Keratinocyte (primary cell): ENCODE data around the gene AIG1. TPM values are rescaled to one million over a fixed set of nuclear protein-coding genes. Genes with fewer than 3 reads are reported as not detected.

Experiments
- DNase-seq: peaks from one replicate; pipeline ENCODE4 v3.0.0-alpha.2; 2011; ENCODE audit warnings: low read depth, missing footprints, low spot score
- FAIRE-seq: peaks from 2 replicates; lab custom pipeline; 2011; peaks lifted over from hg19 to GRCh38; lab: Jason Lieb, UNC
- H2AFZ ChIP-seq: 2 replicates; pipeline ENCODE4 v1.6.0; 2012; ENCODE audit warnings: low read length, control low read depth, inconsistent platforms; ENCODE audit not compliant: control insufficient read depth
- H3K27ac ChIP-seq: 2 replicates; pipeline ENCODE4 v1.5.1; 2011; ENCODE audit warnings: low read length; ENCODE audit not compliant: control insufficient read depth, insufficient read depth
- H3K27me3 ChIP-seq: 3 replicates; pipeline ENCODE4 v1.6.0; 2011; ENCODE audit warnings: low read length; ENCODE audit not compliant: control insufficient read depth, insufficient read depth; ENCODE audit errors: extremely low read depth
- H3K36me3 ChIP-seq, 2 experiments: 2 replicates in 1 of 2; 3 replicates in 1 of 2; pipeline ENCODE4 v1.5.1; 2011; ENCODE audit warnings: low read length in 2 of 2, mild to moderate bottlenecking in 1 of 2; ENCODE audit not compliant: control insufficient read depth in 2 of 2, insufficient read depth in 2 of 2; ENCODE audit errors: extremely low read depth in 1 of 2
- H3K4me1 ChIP-seq: 3 replicates; pipeline ENCODE4 v1.5.1; 2011; ENCODE audit warnings: low read length; ENCODE audit not compliant: control insufficient read depth, insufficient read depth; ENCODE audit errors: extremely low read depth
- H3K4me2 ChIP-seq: 3 replicates; pipeline ENCODE4 v1.6.0; 2011; ENCODE audit warnings: low read depth, low read length; ENCODE audit not compliant: control insufficient read depth, insufficient read depth; ENCODE audit errors: extremely low read depth
- H3K4me3 ChIP-seq, 3 experiments: fragments of 200-600 bp in 1 of 3; sonication (generic) in 1 of 3; 2 replicates in 2 of 3; 3 replicates in 1 of 3; pipeline ENCODE4 v1.5.1; 2011 to 2016; ENCODE audit warnings: low read length in 3 of 3, mild to moderate bottlenecking in 3 of 3, control low read depth in 2 of 3, inconsistent platforms in 1 of 3, low read depth in 1 of 3, mixed read lengths in 1 of 3, mixed run types in 1 of 3, moderate library complexity in 1 of 3; ENCODE audit not compliant: control insufficient read depth in 2 of 3, insufficient read depth in 2 of 3; ENCODE audit errors: extremely low read depth in 1 of 3
- H3K79me2 ChIP-seq: 2 replicates; pipeline ENCODE4 v1.6.0; 2012; ENCODE audit warnings: low read length; ENCODE audit not compliant: control insufficient read depth, insufficient read depth
- H3K9ac ChIP-seq: 3 replicates; pipeline ENCODE4 v1.6.0; 2011; ENCODE audit warnings: low read length; ENCODE audit not compliant: control insufficient read depth, insufficient read depth; ENCODE audit errors: extremely low read depth
- H3K9me1 ChIP-seq: 3 replicates; pipeline ENCODE4 v1.6.0; 2011; ENCODE audit warnings: low read length; ENCODE audit not compliant: control insufficient read depth, insufficient read depth; ENCODE audit errors: extremely low read depth
- H3K9me3 ChIP-seq: 2 replicates; pipeline ENCODE4 v1.5.1; 2012; ENCODE audit warnings: low read depth, low read length; ENCODE audit not compliant: control insufficient read depth
- H4K20me1 ChIP-seq: 3 replicates; pipeline ENCODE4 v1.6.0; 2011; ENCODE audit warnings: low read length; ENCODE audit not compliant: control insufficient read depth, insufficient read depth; ENCODE audit errors: extremely low read depth
- CTCF ChIP-seq, 3 experiments: IDR thresholded peaks in 1 of 3; conservative IDR thresholded peaks in 1 of 3; optimal IDR thresholded peaks in 1 of 3; 2 replicates in 2 of 3; 3 replicates in 1 of 3; pipeline versions ENCODE3 to v1.5.1; 2011; ENCODE audit warnings: low read length in 3 of 3, mild to moderate bottlenecking in 3 of 3, moderate library complexity in 2 of 3, control low read depth in 1 of 3, inconsistent platforms in 1 of 3; ENCODE audit not compliant: insufficient read depth in 2 of 3; ENCODE audit errors: extremely low read depth in 1 of 3
- EZH2 ChIP-seq: IDR thresholded peaks from one replicate; pipeline ENCODE4 v1.6.1; 2012; ENCODE audit warnings: inconsistent platforms, mild to moderate bottlenecking, low read length, moderate library complexity
- dilution Hi-C: fragments of 300-500 bp; cut with MboI; formaldehyde crosslinking; loops from one replicate; pipeline ENCODE4 v1.7.0; 2020; ENCODE audit warnings: low sequenced_read_pairs; ENCODE audit not compliant: extremely low pct_ligation_motif_present
- polyA plus RNA-seq, 5 experiments: library from polyadenylated mRNA; depleted of rRNA in 3 of 5; stranded (reverse) in 3 of 5; stranded (forward) in 1 of 5; unstranded in 1 of 5; fragments of >200 nt; gene quantifications; 1 replicate in 1 of 5; 2 replicates in 3 of 5; 3 replicates in 1 of 5; pipeline versions ENCODE4 v1.2.1 to v1.2.3, GENCODE V29; 2011 to 2012; ENCODE audit warnings: missing spikeins in 2 of 5, low read depth in 1 of 5, low replicate concordance in 1 of 5

Gene AIG1
- polyA plus RNA-seq, 1 donor (not counting 4 experiments of a cell fraction or from before 2014, with no cell fraction given): 77.1 TPM

- FAIRE-seq (no peak), DNase-seq (no peak)
- H2AFZ ChIP-seq: no peak overlapping the region
- H3K4me2 ChIP-seq: no peak overlapping the region
- no peaks in the 10 kb centered on the region for H4K20me1 ChIP-seq
- no peaks in the 10 kb centered on the region for H3K79me2 ChIP-seq
- H3K9me1 ChIP-seq: no peaks in the 10 kb centered on the region
- H3K27ac ChIP-seq: no peak overlapping the region
- H3K9ac ChIP-seq: no peak overlapping the region
- H3K4me3 ChIP-seq: no peak overlapping the region
- H3K4me1 ChIP-seq: no peaks in the 10 kb centered on the region
- TF ChIP-seq CTCF (optimal IDR thresholded peaks at IDR 0.05 in 1 of 3, IDR thresholded peaks at IDR 0.05 in 1 of 3, conservative IDR thresholded peaks at IDR 0.05 in 1 of 3; ENCODE audit: extremely low read depth in 1 of 3, insufficient read depth in 2 of 3, low read length in 3 of 3) (no peak), EZH2 (no peak)
- no peaks in the 10 kb centered on the region for H3K27me3 ChIP-seq
- no peaks in the 10 kb centered on the region for H3K9me3 ChIP-seq
- H3K36me3 ChIP-seq: no peaks in the 10 kb centered on the region
- dilution Hi-C loops: no loop called here
These were observed 144.9 kb downstream of the AIG1 start for GRCh38 chr6:143205585-143205984.

GRCh38 chr6:143205991-143206390, 145.3 kb downstream of the AIG1 start:
- no peaks in the 10 kb centered on the region for H4K20me1 ChIP-seq
- TF ChIP-seq EZH2 (no peak), CTCF (optimal IDR thresholded peaks at IDR 0.05 in 1 of 3, IDR thresholded peaks at IDR 0.05 in 1 of 3, conservative IDR thresholded peaks at IDR 0.05 in 1 of 3; ENCODE audit: extremely low read depth in 1 of 3, insufficient read depth in 2 of 3, low read length in 3 of 3) (no peak)
- no peak overlapping the region for H3K4me3 ChIP-seq
- H3K9ac ChIP-seq: no peak overlapping the region
- FAIRE-seq (no peak), DNase-seq (no peak)
- no peaks in the 10 kb centered on the region for H3K27me3 ChIP-seq
- no peak overlapping the region for H3K27ac ChIP-seq
- H2AFZ ChIP-seq: no peak overlapping the region
- no peaks in the 10 kb centered on the region for H3K36me3 ChIP-seq
- H3K4me1 ChIP-seq: no peaks in the 10 kb centered on the region
- dilution Hi-C loops: no loop called here
- H3K9me3 ChIP-seq: no peaks in the 10 kb centered on the region
- H3K79me2 ChIP-seq: no peaks in the 10 kb centered on the region
- no peak overlapping the region for H3K4me2 ChIP-seq
- no peaks in the 10 kb centered on the region for H3K9me1 ChIP-seq
